ENCODE data around the gene POLR2L. TPM values are rescaled to one million over a fixed set of nuclear protein-coding genes. Genes with fewer than 3 reads are reported as not detected.

POLR2L gene
- polyA plus RNA-seq, 1 of the 3 experiments (the other 2 are of a cell fraction), result 540 TPM

DNA sequence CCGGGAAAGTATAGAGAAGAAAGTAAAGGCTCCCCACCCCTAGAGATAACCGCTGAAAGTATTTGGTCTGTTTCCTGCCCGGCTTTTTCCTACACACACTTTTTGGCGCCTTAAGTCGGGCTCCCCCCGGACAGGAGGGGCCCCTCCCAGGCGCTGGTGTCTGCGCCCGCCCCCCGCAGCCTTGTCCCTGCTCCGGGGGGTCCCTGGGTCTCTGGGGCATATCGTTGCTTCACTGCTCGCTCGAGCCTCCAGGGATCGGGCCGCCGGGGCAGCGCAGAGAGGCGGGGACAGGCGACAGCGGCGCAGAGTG is 15.5 kb downstream of the POLR2L start (continued):
- no peak for TF ChIP-seq MAX (IDR thresholded peaks at IDR 0.05; ENCODE audit: low read depth)
- no peak for TF ChIP-seq RCOR1 (IDR thresholded peaks at IDR 0.05; ENCODE audit: low read length)
- no peak for TF ChIP-seq IRF3 (IDR thresholded peaks at IDR 0.05; ENCODE audit: low read depth, low read length)
- no peak for TF ChIP-seq FOXM1 (IDR thresholded peaks at IDR 0.05; ENCODE audit: low read depth)
- TF ChIP-seq EP300 (IDR thresholded peaks at IDR 0.05; ENCODE audit: borderline replicate concordance in 1 of 2, low read depth in 1 of 2, low read length in 1 of 2), result no peak
- TF ChIP-seq SMC3 (IDR thresholded peaks at IDR 0.05; ENCODE audit: low read depth, low read length), result no peak
- no peak for TF ChIP-seq GABPA (IDR thresholded peaks at IDR 0.05; ENCODE audit: low read depth)
- no peak; the same call in 1 of the 2 replicates for TF ChIP-seq PBX3 (IDR thresholded peaks at IDR 0.05)

DNA sequence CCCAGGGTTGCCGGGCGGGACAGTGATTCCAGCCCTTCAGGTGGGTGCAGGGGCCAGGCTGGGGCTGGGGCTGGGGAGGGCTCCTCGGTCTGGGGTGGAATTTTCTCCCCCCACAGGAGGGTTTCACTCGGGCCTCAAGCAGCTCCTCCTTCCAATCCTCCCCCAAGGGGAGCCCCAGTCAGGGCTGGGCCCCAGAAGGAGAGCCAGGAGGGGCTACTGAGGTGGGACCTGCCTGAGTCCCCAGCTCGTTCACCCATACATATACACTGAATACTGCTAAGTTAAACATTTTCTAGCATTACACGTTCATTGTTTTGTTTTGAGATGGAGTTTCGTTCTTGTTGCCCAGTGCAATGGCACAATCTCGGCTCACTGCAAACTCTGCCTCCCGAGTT is 16.1 kb downstream of the POLR2L start:
- Histone ChIP-seq H3K27ac (ENCODE audit: low read depth in 2 of 2, low read length in 1 of 2) (no peak overlapping the region), H4K20me1 (ENCODE audit: insufficient read depth) (peaks cover 22% of the 10 kb centered on the region), H3K9ac (no peak overlapping the region), H3K27me3 (ENCODE audit: insufficient read depth) (no peaks in the 10 kb centered on the region), H3K36me3 (replicated peaks in 1 of 2; ENCODE audit: control insufficient read depth in 1 of 2, insufficient read depth in 2 of 2, low read length in 1 of 2) (peaks cover 0 to 21% of the 10 kb centered on the region in 2 experiments), H3K4me2 (no peak overlapping the region), H3K9me2 (no peaks in the 10 kb centered on the region), H3K4me3 (ENCODE audit: low read depth in 2 of 2, low read length in 1 of 2) (no peak overlapping the region), H3K79me2 (ENCODE audit: insufficient read depth) (peaks cover 18% of the 10 kb centered on the region), H3K4me1 (ENCODE audit: control insufficient read depth in 1 of 2, insufficient read depth in 2 of 2, low read depth in 1 of 2, low read length in 1 of 2) (peaks cover 12 to 19% of the 10 kb centered on the region in 2 experiments; a peak in 3 of 4 replicates), H3F3A (replicated peaks; ENCODE audit: insufficient read depth) (peaks cover 4% of the 10 kb centered on the region), H2AFZ (ENCODE audit: low read depth) (no peak overlapping the region), H3K9me3 (no peaks in the 10 kb centered on the region)
- WGBS (ENCODE audit: low lambda C conversion rate), result 92% methylated on average over 6 of the region's 9 CpGs
- ChIA-PET POLR2A (no interaction called here), CTCF (interaction anchor here (1.0 kb wide), 1 partner anchor 13 kb away, joined by 3 read pairs; no protein-coding TSS in a partner anchor)
- TF ChIP-seq ELF1 (IDR thresholded peaks at IDR 0.05) (no peak), FOSL2 (IDR thresholded peaks at IDR 0.05; ENCODE audit: borderline replicate concordance, low read depth) (no peak), IRF3 (IDR thresholded peaks at IDR 0.05; ENCODE audit: low read depth, low read length) (no peak), FOXM1 (IDR thresholded peaks at IDR 0.05; ENCODE audit: low read depth) (no peak), MEF2A (IDR thresholded peaks at IDR 0.05; ENCODE audit: borderline replicate concordance, low read depth) (no peak), RCOR1 (IDR thresholded peaks at IDR 0.05; ENCODE audit: low read length) (no peak), EZH2phosphoT487 (IDR thresholded peaks at IDR 0.05; ENCODE audit: borderline replicate concordance, low read depth) (no peak)
- TF ChIP-seq, protein P1, sequence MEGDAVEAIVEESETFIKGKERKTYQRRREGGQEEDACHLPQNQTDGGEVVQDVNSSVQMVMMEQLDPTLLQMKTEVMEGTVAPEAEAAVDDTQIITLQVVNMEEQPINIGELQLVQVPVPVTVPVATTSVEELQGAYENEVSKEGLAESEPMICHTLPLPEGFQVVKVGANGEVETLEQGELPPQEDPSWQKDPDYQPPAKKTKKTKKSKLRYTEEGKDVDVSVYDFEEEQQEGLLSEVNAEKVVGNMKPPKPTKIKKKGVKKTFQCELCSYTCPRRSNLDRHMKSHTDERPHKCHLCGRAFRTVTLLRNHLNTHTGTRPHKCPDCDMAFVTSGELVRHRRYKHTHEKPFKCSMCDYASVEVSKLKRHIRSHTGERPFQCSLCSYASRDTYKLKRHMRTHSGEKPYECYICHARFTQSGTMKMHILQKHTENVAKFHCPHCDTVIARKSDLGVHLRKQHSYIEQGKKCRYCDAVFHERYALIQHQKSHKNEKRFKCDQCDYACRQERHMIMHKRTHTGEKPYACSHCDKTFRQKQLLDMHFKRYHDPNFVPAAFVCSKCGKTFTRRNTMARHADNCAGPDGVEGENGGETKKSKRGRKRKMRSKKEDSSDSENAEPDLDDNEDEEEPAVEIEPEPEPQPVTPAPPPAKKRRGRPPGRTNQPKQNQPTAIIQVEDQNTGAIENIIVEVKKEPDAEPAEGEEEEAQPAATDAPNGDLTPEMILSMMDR (IDR thresholded peaks at IDR 0.05), result no peak
- TF ChIP-seq, protein P2, sequence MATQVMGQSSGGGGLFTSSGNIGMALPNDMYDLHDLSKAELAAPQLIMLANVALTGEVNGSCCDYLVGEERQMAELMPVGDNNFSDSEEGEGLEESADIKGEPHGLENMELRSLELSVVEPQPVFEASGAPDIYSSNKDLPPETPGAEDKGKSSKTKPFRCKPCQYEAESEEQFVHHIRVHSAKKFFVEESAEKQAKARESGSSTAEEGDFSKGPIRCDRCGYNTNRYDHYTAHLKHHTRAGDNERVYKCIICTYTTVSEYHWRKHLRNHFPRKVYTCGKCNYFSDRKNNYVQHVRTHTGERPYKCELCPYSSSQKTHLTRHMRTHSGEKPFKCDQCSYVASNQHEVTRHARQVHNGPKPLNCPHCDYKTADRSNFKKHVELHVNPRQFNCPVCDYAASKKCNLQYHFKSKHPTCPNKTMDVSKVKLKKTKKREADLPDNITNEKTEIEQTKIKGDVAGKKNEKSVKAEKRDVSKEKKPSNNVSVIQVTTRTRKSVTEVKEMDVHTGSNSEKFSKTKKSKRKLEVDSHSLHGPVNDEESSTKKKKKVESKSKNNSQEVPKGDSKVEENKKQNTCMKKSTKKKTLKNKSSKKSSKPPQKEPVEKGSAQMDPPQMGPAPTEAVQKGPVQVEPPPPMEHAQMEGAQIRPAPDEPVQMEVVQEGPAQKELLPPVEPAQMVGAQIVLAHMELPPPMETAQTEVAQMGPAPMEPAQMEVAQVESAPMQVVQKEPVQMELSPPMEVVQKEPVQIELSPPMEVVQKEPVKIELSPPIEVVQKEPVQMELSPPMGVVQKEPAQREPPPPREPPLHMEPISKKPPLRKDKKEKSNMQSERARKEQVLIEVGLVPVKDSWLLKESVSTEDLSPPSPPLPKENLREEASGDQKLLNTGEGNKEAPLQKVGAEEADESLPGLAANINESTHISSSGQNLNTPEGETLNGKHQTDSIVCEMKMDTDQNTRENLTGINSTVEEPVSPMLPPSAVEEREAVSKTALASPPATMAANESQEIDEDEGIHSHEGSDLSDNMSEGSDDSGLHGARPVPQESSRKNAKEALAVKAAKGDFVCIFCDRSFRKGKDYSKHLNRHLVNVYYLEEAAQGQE (IDR thresholded peaks at IDR 0.05; ENCODE audit: low read depth, low read length), result no peak
- DNase-seq, result no peak

Data from SK-N-SH (cell line).